ENCODE results near the gene PPIG.
"Not testable (repeated sequence)": the region's sequence is repeated elsewhere in the genome, so short reads cannot be mapped to it uniquely, and the experiment has no call there.

Gene PPIG

GRCh38 chr2:169584005-169584877 is at the start of gene PPIG:
PPIG (plus strand) TSS chr2:169584351; CDS start chr2:169604042, 19,691 bp downstream.
- peak; percentile 90 for DNase-seq

DNA sequence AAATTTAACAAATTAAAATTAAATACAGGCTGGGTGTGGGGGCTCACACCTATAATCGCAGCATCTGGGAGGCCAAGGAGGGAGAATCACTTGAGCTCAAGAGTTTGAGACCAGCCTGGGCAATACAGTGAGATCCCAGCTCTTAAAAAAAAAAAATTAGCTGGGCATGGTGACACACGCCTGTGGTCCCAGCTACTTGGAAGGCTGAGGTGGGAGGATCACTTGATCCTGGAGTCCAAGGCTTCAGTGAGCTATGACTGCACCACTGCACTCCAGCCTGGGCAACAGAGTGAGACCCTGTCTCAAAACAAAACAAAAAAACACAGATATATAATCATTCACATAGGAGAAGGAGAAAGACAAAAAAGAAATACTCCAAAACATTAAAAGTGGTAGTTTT is 44.7 kb upstream of the PPIG start:
- DNase-seq = not testable (repeated sequence)

DNA sequence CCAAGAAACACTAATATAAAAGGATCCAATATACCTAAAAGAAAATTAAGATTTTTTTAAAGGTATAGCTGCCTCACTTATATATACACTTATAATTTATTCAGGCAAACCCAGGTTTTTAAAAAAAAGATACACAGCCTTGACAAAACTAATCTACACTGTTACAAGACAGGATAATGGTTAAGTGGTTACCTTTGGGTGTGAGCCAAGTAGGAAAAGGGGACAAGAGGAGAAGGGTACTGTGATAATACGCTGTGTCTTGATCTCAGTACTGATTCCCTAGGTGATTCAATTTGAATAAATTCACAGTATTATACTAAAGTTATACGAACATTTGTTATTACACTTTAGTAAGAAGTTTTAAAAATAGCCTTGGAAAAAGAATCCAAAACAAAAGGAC is 44.0 kb upstream of the PPIG start:
- DNase-seq = no peak

- no peak for DNase-seq
These were observed 41.7 kb upstream of the PPIG start for GRCh38 chr2:169542433-169542832.

DNA sequence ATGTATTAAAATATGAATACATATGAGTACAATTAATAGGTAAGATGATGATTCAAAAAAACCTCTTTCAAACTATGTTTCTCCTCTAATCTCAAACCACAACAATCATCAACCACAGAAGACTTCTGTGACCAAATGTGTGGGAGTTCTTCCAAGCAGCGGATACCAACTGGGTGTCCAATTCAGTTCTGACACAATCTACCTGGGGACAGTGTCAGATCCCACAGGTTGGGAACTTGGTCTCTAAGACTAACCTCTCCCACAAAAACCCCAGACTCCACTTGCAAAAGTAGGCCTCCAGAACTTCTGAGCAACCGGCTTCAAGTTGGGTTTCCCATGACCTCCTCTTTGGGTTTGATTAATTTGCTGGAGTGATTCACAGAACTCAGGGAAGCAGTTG is 37.4 kb upstream of the PPIG start:
- DNase-seq = no peak

GRCh38 chr2:169561364-169561763 is 22.8 kb upstream of the PPIG start:
- no peak for DNase-seq

GRCh38 chr2:169562084-169562483 is 22.1 kb upstream of the PPIG start:
- not testable (repeated sequence) for DNase-seq

GRCh38 chr2:169562519-169562918 is 21.6 kb upstream of the PPIG start:
- no peak for DNase-seq

DNA sequence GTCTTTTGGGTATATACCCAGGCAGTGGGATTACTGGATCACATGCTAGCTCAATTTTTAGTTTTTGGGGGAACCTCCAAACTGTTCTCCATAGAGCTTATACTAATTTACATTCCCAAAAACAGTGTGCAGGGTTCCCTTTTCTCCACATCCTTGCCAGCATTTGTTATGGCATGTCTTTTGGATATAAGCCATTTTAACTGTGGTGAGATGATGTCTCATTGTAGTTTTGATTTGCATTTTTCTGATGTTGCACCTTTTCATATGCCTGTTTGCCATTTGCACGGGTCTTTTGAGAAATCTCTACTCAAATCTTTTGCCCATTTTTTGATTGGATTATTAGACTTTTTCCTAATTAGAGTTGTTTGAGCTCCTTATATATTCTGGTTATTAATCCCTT is 18.5 kb upstream of the PPIG start:
- no peak for DNase-seq

DNA sequence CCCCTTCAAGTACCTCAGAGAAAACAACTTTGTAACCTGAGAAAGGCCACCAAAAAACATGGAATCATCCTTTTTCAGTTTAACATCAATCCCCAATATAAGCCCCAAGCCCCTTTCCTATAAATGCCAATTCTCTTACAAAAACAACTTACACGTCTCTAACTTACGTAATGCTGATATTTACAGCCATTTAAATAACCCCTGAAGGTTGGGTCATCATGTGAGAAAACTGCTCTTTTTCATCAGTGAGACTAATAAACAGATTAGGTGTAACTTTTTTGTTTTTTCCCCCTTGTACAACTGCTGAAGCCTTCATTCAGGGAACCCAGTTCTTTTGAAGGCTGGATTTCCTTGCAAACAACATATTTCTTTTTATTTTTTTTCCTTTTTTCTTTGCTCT is 14.2 kb upstream of the PPIG start:
- no peak for DNase-seq

DNA sequence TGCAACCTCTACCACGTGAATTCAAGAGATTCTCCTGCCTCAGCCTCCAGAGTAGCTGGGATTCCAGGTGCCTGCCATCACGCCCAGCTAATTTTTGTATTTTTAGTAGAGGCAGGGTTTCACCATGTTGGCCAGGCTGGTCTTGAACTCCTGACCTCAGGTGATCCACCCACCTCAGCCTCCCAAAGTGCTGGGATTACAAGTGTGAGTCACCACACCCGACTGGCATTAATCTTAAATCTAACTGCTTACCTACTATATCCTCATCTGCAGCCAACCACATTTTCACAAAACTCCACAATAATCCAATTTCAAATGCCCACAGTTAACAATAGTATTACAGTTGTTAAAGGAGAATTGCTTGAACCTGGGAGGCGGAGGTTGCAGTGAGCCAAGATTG is 13.4 kb upstream of the PPIG start:
- DNase-seq = not testable (repeated sequence)

GRCh38 chr2:169571571-169571970 is 12.6 kb upstream of the PPIG start:
- DNase-seq = no peak

GRCh38 chr2:169572189-169572588 is 12.0 kb upstream of the PPIG start:
- no peak for DNase-seq

- no peak for DNase-seq
These were observed 11.4 kb upstream of the PPIG start for GRCh38 chr2:169572821-169573159.

DNA sequence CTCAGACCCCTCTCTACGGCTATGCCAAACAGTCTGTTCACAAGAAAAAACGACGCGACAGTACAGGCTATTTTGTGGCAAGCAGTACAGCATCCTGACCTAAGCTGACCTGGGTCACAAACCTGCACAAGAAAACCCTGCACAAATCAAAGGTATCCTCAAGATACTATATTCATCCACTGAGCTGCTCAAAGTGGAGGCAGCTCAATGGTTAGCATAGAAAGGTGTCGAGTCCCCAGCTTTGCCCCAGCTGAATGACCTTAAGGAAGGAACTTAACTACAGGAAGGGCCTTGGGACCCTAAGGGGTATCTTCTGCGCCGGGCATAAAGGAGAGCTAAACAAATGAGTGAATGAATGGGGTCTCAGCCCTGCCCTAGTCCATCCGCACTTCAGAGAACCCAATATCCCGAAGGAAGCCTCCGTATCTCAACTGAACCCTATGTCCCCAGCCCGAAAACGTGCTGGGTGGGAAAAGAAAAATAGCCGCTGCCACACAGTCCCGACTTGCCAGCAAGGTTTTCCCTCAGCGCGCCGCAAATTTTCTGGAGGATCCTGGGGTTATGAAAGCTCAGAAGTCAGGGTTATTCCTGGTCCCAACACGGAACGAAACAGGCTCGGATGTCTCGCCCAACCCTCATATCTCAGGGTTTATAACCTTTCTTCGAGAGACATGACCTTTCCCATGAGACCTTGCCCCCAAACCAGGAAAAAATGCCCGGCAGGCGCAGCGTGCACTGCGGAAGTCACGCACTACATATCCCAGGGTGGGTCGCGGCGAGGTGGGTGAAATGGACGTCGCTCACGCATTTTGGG is 10.8 kb upstream of the PPIG start, which contains the start of gene FASTKD1:
FASTKD1 (minus strand) TSS at position 706 of the 814 bp plus-strand sequence. CDS start 1,836 bp downstream, outside the sequence.
- peak; percentile 86 for DNase-seq

GRCh38 chr2:169573974-169574299 is 10.2 kb upstream of the PPIG start:
- DNase-seq = no peak

GRCh38 chr2:169574539-169574938 is 9.6 kb upstream of the PPIG start:
- not testable (repeated sequence) for DNase-seq

DNA sequence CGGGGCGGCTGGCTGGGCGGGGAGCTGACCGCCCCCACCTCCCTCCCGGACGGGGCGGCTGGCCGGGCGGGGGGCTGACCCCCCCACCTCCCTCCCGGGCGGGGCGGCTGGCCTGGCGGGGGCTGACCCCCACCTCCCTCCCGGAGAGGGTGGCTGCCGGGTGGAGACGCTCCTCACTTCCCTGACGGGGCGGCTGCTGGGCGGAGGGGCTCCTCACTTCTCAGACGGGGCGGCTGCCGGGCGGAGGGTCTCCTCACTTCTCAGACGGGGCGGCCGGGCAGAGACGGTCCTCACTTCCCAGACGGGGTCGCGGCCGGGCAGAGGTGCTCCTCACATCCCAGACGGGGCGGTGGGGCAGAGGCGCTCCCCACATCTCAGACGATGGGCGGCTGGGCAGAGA is 8.9 kb upstream of the PPIG start:
- not testable (repeated sequence) for DNase-seq

- DNase-seq = no peak
These were observed 5.1 kb upstream of the PPIG start for GRCh38 chr2:169579044-169579443.

GRCh38 chr2:169582552-169583266 is 1.4 kb upstream of the PPIG start:
- not testable (repeated sequence) for DNase-seq

- no peak for DNase-seq
These were observed 633 bp upstream of the PPIG start for GRCh38 chr2:169583518-169583917.

DNA sequence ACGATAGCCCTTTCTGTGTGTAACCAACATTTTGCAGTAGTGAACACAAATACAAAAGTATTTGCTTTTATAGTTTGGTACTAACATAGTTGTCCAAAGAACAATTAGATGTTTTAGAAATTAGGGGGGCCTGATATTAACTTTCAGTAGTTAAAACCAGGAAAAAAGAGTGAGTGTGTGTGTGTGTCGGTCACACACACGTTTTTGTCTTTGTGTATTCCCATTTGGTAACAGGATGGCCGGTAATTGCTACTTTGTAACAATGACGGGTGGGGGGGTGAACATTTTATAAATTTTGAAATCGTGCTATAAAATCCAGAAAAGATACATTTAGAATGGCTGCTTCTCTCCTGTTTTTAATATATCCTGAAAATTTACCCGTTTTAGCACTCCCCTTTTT is 1.5 kb downstream of the PPIG start:
- DNase-seq = no peak

DNA sequence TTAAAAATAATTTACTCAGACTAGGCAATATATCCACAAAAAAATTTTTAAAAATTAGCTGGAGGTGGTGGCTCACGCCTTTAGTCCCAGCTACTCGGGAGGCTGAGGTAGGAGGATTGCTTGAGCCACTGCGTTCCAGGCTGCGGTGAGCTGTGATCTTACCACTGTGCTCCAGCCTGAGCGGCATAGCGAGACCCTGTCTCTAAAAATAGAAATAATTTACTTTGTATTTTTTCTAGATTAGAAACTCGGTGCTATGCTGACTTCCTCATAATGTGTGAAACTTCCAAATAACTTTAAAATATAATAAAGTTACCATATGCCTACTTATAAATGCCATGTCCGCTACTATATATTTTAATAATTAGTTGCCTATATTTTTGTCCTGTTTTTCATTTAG is 6.7 kb downstream of the PPIG start:
- DNase-seq = no peak

Measured in CD4-positive, alpha-beta T cell treated with Interferon gamma for 1 hour (primary cell).